ENCODE data around the gene KRTAP5-2. TPM values are rescaled to one million over a fixed set of nuclear protein-coding genes. Genes with fewer than 3 reads are reported as not detected.

The KRTAP5-2 gene
- total RNA-seq, 1 experiment from 2014 or later, result not detected

- no peak for TF ChIP-seq EZH2 (IDR thresholded peaks at IDR 0.05; ENCODE audit: low read length, unreplicated experiment)
- no peak for TF ChIP-seq CTCF (conservative IDR thresholded peaks at IDR 0.05; ENCODE audit: low read depth, low read length)
- no peak for TF ChIP-seq EZH2phosphoT487 (IDR thresholded peaks at IDR 0.05; ENCODE audit: borderline replicate concordance, low read length)
- Histone ChIP-seq H3K27ac (ENCODE audit: low read length) (no peak overlapping the region), H3K36me3 (ENCODE audit: low read depth, low read length) (no peaks in the 10 kb centered on the region), H3K4me1 (ENCODE audit: insufficient read depth, low read length) (no peaks in the 10 kb centered on the region), H3K9me3 (ENCODE audit: low read length) (no peaks in the 10 kb centered on the region), H2AFZ (ENCODE audit: low read length) (no peak overlapping the region), H3K4me2 (ENCODE audit: low read length) (no peak overlapping the region), H3K4me3 (ENCODE audit: low read length) (no peak overlapping the region), H4K20me1 (ENCODE audit: low read length) (no peaks in the 10 kb centered on the region), H3K79me2 (ENCODE audit: low read length) (no peaks in the 10 kb centered on the region), H3K9me2 (replicated peaks; ENCODE audit: low read length) (no peaks in the 10 kb centered on the region), H3K9ac (ENCODE audit: low read length) (no peak overlapping the region), H3K27me3 (ENCODE audit: low read length) (peaks cover 20% of the 10 kb centered on the region), H3F3A (ENCODE audit: low read length, unreplicated experiment) (no peaks in the 10 kb centered on the region)
- intact Hi-C loops (cut with micrococcal nuclease), result no loop called here
- BruUV-seq (replicated peaks), result no TSS peak
- ChIA-PET CTCF (interaction anchor here (2.0 kb wide), 1 partner anchor 14 kb away, joined by 9 read pairs; no protein-coding TSS in a partner anchor), POLR2A (ENCODE audit: unreplicated experiment) (no interaction called here)
- ATAC-seq (no peak), DNase-seq (no peak)
These were observed 41.1 kb upstream of the KRTAP5-2 start for GRCh38 chr11:1639102-1639620.

- Histone ChIP-seq H2AFZ (ENCODE audit: low read length) (no peak overlapping the region), H3K4me2 (ENCODE audit: low read length) (no peak overlapping the region), H3K27me3 (ENCODE audit: low read length) (peaks cover 29% of the 10 kb centered on the region), H3K9me3 (ENCODE audit: low read length) (no peaks in the 10 kb centered on the region), H4K20me1 (ENCODE audit: low read length) (no peaks in the 10 kb centered on the region), H3K79me2 (ENCODE audit: low read length) (no peaks in the 10 kb centered on the region), H3K27ac (ENCODE audit: low read length) (no peak overlapping the region), H3K9ac (ENCODE audit: low read length) (no peak overlapping the region), H3F3A (ENCODE audit: low read length, unreplicated experiment) (no peaks in the 10 kb centered on the region), H3K9me2 (replicated peaks; ENCODE audit: low read length) (no peaks in the 10 kb centered on the region), H3K4me1 (ENCODE audit: insufficient read depth, low read length) (no peaks in the 10 kb centered on the region), H3K4me3 (ENCODE audit: low read length) (no peak overlapping the region), H3K36me3 (ENCODE audit: low read depth, low read length) (no peaks in the 10 kb centered on the region)
- BruUV-seq (replicated peaks), result no TSS peak
- DNase-seq (no peak), ATAC-seq (no peak)
- intact Hi-C loops (cut with micrococcal nuclease), result no loop called here
- ChIA-PET CTCF (no interaction called here), POLR2A (ENCODE audit: unreplicated experiment) (no interaction called here)
- TF ChIP-seq EZH2phosphoT487 (IDR thresholded peaks at IDR 0.05; ENCODE audit: borderline replicate concordance, low read length), result no peak
These were observed 40.2 kb upstream of the KRTAP5-2 start for GRCh38 chr11:1638344-1638743.

GRCh38 chr11:1637628-1638027, 39.5 kb upstream of the KRTAP5-2 start:
- no TSS peak for BruUV-seq (replicated peaks)

More at GRCh38 chr11:1637628-1638027, 39.5 kb upstream of the KRTAP5-2 start:
- H3K4me2 ChIP-seq (ENCODE audit: low read length), result no peak overlapping the region
- H3K27me3 ChIP-seq (ENCODE audit: low read length), result peaks cover 33% of the 10 kb centered on the region
- H4K20me1 ChIP-seq (ENCODE audit: low read length), result no peaks in the 10 kb centered on the region
- no peaks in the 10 kb centered on the region for H3K36me3 ChIP-seq (ENCODE audit: low read depth, low read length)
- no peaks in the 10 kb centered on the region for H3K9me2 ChIP-seq (replicated peaks; ENCODE audit: low read length)
- ChIA-PET POLR2A (ENCODE audit: unreplicated experiment) (no interaction called here), CTCF (interaction anchor here (0.6 kb wide), 3 partner anchors 54 to 454 kb away, joined by 3 to 6 read pairs (median 3); no protein-coding TSS in a partner anchor)
- TF ChIP-seq EZH2phosphoT487 (IDR thresholded peaks at IDR 0.05; ENCODE audit: borderline replicate concordance, low read length) (no peak), CTCF (conservative IDR thresholded peaks at IDR 0.05; ENCODE audit: low read depth, low read length) (no peak), EZH2 (IDR thresholded peaks at IDR 0.05; ENCODE audit: low read length, unreplicated experiment) (no peak)
- no peak overlapping the region for H3K4me3 ChIP-seq (ENCODE audit: low read length)
- no peaks in the 10 kb centered on the region for H3F3A ChIP-seq (ENCODE audit: low read length, unreplicated experiment)
- no peak overlapping the region for H3K9ac ChIP-seq (ENCODE audit: low read length)
- intact Hi-C loops (cut with micrococcal nuclease), result no loop called here
- H3K27ac ChIP-seq (ENCODE audit: low read length), result no peak overlapping the region
- no peak for DNase-seq
- ATAC-seq, result no peak
- no peaks in the 10 kb centered on the region for H3K4me1 ChIP-seq (ENCODE audit: insufficient read depth, low read length)
- H3K79me2 ChIP-seq (ENCODE audit: low read length), result no peaks in the 10 kb centered on the region
- H3K9me3 ChIP-seq (ENCODE audit: low read length), result no peaks in the 10 kb centered on the region
- no peak overlapping the region for H2AFZ ChIP-seq (ENCODE audit: low read length)

All from PC-3 (cell line).